RWPE2 (cell line): ENCODE results near the gene PRKRIP1.

ENCODE experiments used
- ATAC-seq: fragments of 200-7000 bp; cut with Tn5 transposase; 3 replicates; pipeline ENCODE4 v1.9.1; 2021; ENCODE audit warnings: low read depth
- DNase-seq: peaks from one replicate; pipeline ENCODE4 v3.0.0-alpha.2; 2020; ENCODE audit warnings: low spot score
- H3K27ac ChIP-seq: fragments of 450-650 bp; 2 replicates; pipeline ENCODE4 v1.5.1; 2017; ENCODE audit warnings: mild to moderate bottlenecking; ENCODE audit not compliant: poor library complexity, severe bottlenecking
- H3K27me3 ChIP-seq: fragments of 250-450 bp; sonication (Bioruptor Pico); 2 replicates; pipeline ENCODE4 v1.5.1; 2021; ENCODE audit warnings: mild to moderate bottlenecking, moderate library complexity; ENCODE audit not compliant: insufficient read depth, poor library complexity, severe bottlenecking
- H3K36me3 ChIP-seq: fragments of 250-450 bp; sonication (Bioruptor Pico); 2 replicates; pipeline ENCODE4 v1.5.1; 2020; ENCODE audit warnings: low read depth, mild to moderate bottlenecking, moderate library complexity
- H3K4me1 ChIP-seq: fragments of 250-450 bp; sonication (Bioruptor Pico); 2 replicates; pipeline ENCODE4 v1.5.1; 2021; ENCODE audit warnings: mild to moderate bottlenecking, moderate library complexity; ENCODE audit not compliant: insufficient read depth, poor library complexity, severe bottlenecking
- H3K4me3 ChIP-seq: fragments of 250-450 bp; sonication (Bioruptor Pico); 2 replicates; pipeline ENCODE4 v1.5.1; 2021; ENCODE audit warnings: mild to moderate bottlenecking, moderate library complexity; ENCODE audit not compliant: severe bottlenecking
- H3K9me3 ChIP-seq: fragments of 250-450 bp; sonication (Bioruptor Pico); 2 replicates; pipeline ENCODE4 v1.5.1; 2021; ENCODE audit warnings: mild to moderate bottlenecking, moderate library complexity; ENCODE audit not compliant: severe bottlenecking
- CTCF ChIP-seq: fragments of 450-650 bp; IDR thresholded peaks from one replicate; pipeline ENCODE4 v1.5.1; 2017; ENCODE audit warnings: mild to moderate bottlenecking, moderate library complexity; ENCODE audit not compliant: poor library complexity, severe bottlenecking

The PRKRIP1 gene

GRCh38 chr7:102431617-102432298 lies 35.6 kb downstream of the PRKRIP1 start:
- no peak for DNase-seq
- no peak for TF ChIP-seq CTCF
- Histone ChIP-seq H3K4me3 (no peak overlapping the region), H3K27me3 (no peaks in the 10 kb centered on the region), H3K9me3 (no peaks in the 10 kb centered on the region), H3K36me3 (no peaks in the 10 kb centered on the region), H3K4me1 (peaks cover 9% of the 10 kb centered on the region), H3K27ac (peak overlapping the region; percentile 0)
- 0 out of 3 replicates have a peak, but pooled peaks have one; percentile 11 for ATAC-seq

- Histone ChIP-seq H3K27ac (peak overlapping the region; percentile 17), H3K36me3 (no peaks in the 10 kb centered on the region), H3K9me3 (no peaks in the 10 kb centered on the region), H3K4me3 (peak overlapping the region; percentile 91), H3K27me3 (no peaks in the 10 kb centered on the region), H3K4me1 (peaks cover 9% of the 10 kb centered on the region)
- ATAC-seq: no peak
- TF ChIP-seq CTCF: no peak
- no peak for DNase-seq
These were observed 36.5 kb downstream of the PRKRIP1 start for GRCh38 chr7:102432442-102433218.

- peak within 1 kb of the TSS; percentile 17 for H3K27ac ChIP-seq
- no peak for TF ChIP-seq CTCF
These were observed 37.3 kb downstream of the PRKRIP1 start, which contains the start of gene ORAI2 for GRCh38 chr7:102433219-102434038. Gene ORAI2, plus strand, starts transcription at chr7:102433575. Its CDS starts 5,382 bp downstream, at chr7:102438957.

GRCh38 chr7:102434039-102434486 lies 37.9 kb downstream of the PRKRIP1 start:
- Histone ChIP-seq H3K4me3 (peak overlapping the region; percentile 91), H3K9me3 (no peaks in the 10 kb centered on the region), H3K4me1 (peaks cover 9% of the 10 kb centered on the region), H3K36me3 (no peaks in the 10 kb centered on the region; the same call in 1 of the 2 replicates), H3K27ac (peak overlapping the region; percentile 17), H3K27me3 (no peaks in the 10 kb centered on the region)
- ATAC-seq (0 out of 3 replicates have a peak, but pooled peaks have one; percentile 5), DNase-seq (no peak)
- TF ChIP-seq CTCF: no peak

More at GRCh38 chr7:102433219-102434038, 37.3 kb downstream of the PRKRIP1 start, which contains the start of gene ORAI2:
- ATAC-seq: peak; percentile 50
- H3K4me3 ChIP-seq: peak within 1 kb of the TSS; percentile 91
- H3K4me1 ChIP-seq: peaks cover 9% of the 10 kb centered on the region
- DNase-seq: no peak
- H3K9me3 ChIP-seq: no peaks in the 10 kb centered on the region
- no peaks in the 10 kb centered on the region for H3K36me3 ChIP-seq
- H3K27me3 ChIP-seq: no peaks in the 10 kb centered on the region
